Measurements from ENCODE around the gene TRDMT1. TPM values are rescaled to one million over a fixed set of nuclear protein-coding genes. Genes with fewer than 3 reads are reported as not detected.
A peak's percentile ranks its signal among the peaks of the same experiment; 100 is the strongest.

Gene TRDMT1
- total RNA-seq, 3 donors from 2014 or later: 5.8 to 18.6 (median 13.4) TPM

DNA sequence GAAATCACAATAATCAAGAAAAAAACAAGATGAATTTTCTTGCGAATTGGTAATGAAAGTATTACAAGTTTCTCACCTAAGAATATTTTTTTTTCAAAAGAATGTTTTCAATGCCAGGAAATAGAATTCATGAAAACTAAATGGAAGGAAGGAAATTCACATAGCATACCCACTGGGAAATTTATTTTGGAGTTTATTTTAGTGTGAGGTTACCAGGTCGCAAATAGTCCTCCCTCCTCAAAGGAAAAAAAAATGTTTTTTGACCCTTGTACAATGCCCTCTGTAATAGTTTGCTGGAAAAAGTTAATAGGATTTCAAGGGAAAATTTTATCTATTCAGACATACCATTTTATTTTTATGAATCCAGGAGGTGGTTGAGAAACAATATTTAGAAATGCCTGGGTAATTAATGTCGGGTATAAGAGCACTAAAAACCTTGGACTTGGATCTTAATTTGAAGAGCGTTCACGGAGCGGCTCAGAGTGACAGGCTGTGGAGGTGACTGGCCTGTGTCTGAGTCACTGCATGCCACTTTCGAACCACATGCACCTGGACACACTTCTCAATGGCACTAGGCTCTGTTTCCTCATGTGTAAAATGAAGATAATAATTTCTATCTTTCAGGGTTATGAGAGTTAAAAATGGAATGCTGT is 100.1 kb downstream of the TRDMT1 start:
- peak overlapping the region in 1 of 2 donors; percentile 38 for H3K27ac ChIP-seq
- H3K9me3 ChIP-seq: no peaks in the 10 kb centered on the region
- intact Hi-C loops (cut with DNase I; ENCODE audit: low total_unique reads): no loop called here
- TF ChIP-seq, protein P1, sequence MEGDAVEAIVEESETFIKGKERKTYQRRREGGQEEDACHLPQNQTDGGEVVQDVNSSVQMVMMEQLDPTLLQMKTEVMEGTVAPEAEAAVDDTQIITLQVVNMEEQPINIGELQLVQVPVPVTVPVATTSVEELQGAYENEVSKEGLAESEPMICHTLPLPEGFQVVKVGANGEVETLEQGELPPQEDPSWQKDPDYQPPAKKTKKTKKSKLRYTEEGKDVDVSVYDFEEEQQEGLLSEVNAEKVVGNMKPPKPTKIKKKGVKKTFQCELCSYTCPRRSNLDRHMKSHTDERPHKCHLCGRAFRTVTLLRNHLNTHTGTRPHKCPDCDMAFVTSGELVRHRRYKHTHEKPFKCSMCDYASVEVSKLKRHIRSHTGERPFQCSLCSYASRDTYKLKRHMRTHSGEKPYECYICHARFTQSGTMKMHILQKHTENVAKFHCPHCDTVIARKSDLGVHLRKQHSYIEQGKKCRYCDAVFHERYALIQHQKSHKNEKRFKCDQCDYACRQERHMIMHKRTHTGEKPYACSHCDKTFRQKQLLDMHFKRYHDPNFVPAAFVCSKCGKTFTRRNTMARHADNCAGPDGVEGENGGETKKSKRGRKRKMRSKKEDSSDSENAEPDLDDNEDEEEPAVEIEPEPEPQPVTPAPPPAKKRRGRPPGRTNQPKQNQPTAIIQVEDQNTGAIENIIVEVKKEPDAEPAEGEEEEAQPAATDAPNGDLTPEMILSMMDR (IDR thresholded peaks at IDR 0.05): no peak
- TF ChIP-seq POLR2A (IDR thresholded peaks at IDR 0.05) (no peak), POLR2AphosphoS5 (IDR thresholded peaks at IDR 0.05) (no peak)
- H3K4me1 ChIP-seq: no peaks in the 10 kb centered on the region
- H3K4me3 ChIP-seq: no peak overlapping the region
- H3K27me3 ChIP-seq: no peaks in the 10 kb centered on the region
- H3K36me3 ChIP-seq: no peaks in the 10 kb centered on the region
- no peak for DNase-seq (ENCODE audit: low spot score in 2 of 2)

DNA sequence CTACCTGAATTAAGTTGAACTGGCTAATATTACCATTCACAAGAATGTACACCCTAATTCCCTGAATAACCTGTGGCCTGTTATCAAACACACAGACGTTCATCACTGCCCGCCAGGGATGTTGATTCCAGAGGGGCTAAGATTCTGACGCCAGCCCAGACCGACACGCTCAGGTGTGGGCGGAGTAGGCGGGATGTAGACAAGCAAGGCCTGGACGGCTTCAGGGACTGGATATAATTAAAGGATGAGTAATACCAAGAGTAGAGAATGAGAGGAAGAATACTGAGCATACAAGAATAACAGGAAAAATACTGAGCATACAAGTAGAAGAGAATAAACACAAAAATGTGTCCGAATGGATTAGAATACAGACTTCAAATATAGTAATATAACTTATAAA is 100.9 kb downstream of the TRDMT1 start:
- TF ChIP-seq POLR2AphosphoS5 (IDR thresholded peaks at IDR 0.05) (no peak), POLR2A (IDR thresholded peaks at IDR 0.05) (no peak)
- TF ChIP-seq, protein P1 (IDR thresholded peaks at IDR 0.05): no peak
- Histone ChIP-seq H3K27ac (peak overlapping the region; percentile 8 to 40), H3K36me3 (no peaks in the 10 kb centered on the region), H3K9me3 (no peaks in the 10 kb centered on the region), H3K27me3 (no peaks in the 10 kb centered on the region), H3K4me1 (no peaks in the 10 kb centered on the region), H3K4me3 (no peak overlapping the region)
- no peak for DNase-seq (ENCODE audit: low spot score in 2 of 2)
- intact Hi-C loops (cut with DNase I; ENCODE audit: low total_unique reads): no loop called here

DNA sequence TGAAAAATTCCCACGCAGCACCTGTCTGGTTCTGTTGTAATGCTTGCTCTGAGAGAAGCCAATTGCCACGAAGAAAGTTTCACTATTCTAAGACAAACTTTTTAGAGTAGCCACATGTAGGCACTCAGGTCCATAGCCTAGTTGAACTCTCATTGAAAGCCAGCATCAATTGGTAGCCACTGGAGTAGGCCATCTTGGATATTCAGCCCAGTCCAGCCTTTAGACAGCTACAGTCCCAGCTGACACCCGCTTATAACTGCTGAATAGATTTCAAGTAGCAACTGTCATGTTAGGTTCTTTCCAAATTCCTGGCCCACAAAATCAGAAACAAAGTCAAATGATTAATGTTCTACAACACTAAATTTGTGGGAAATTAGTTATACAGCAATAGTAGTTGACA is 103.5 kb downstream of the TRDMT1 start:
- Histone ChIP-seq H3K27ac (no peak overlapping the region), H3K4me3 (no peak overlapping the region), H3K4me1 (no peaks in the 10 kb centered on the region), H3K9me3 (no peaks in the 10 kb centered on the region), H3K36me3 (no peaks in the 10 kb centered on the region), H3K27me3 (no peaks in the 10 kb centered on the region)
- no peak for DNase-seq (ENCODE audit: low spot score in 2 of 2)
- TF ChIP-seq POLR2A (IDR thresholded peaks at IDR 0.05) (no peak), POLR2AphosphoS5 (IDR thresholded peaks at IDR 0.05) (no peak)
- TF ChIP-seq, protein P1 (IDR thresholded peaks at IDR 0.05): no peak
- intact Hi-C loops (cut with DNase I; ENCODE audit: low total_unique reads): no loop called here

Other genes with a start within 250 kb of the TRDMT1 start
- gene CUBN, start 71.9 kb downstream of the TRDMT1 start, total RNA-seq: 1 to 10 TPM; 1.6 to 5.7 (median 5.0) TPM
- 1,000 to 10,000 TPM; 1,431 to 8,681 (median 2,067) TPM for gene VIM, start 26.6 kb upstream of the TRDMT1 start, total RNA-seq

All from breast epithelium (tissue), 4 donors.